Loucy (cell line): ENCODE measurements around the gene CNTN4.

Experiments used
- H2AFZ ChIP-seq: fragments of 200-600 bp; sonication (generic); 2 replicates; pipeline ENCODE4 v1.6.0; 2016; ENCODE audit warnings: antibody characterized with exemption, mild to moderate bottlenecking, low read length, moderate library complexity
- H3F3A ChIP-seq: fragments of 200-600 bp; 2 replicates; pipeline ENCODE4 v1.6.0; 2016; ENCODE audit warnings: antibody characterized with exemption, low read depth, mild to moderate bottlenecking
- H3K27me3 ChIP-seq: fragments of 200-600 bp; sonication (generic); 2 replicates; pipeline ENCODE4 v1.6.1; 2014; ENCODE audit warnings: low read length, mild to moderate bottlenecking; ENCODE audit not compliant: insufficient read depth, poor library complexity, severe bottlenecking
- H3K36me3 ChIP-seq: fragments of 200-600 bp; sonication (generic); 2 replicates; pipeline ENCODE4 v1.6.1; 2016; ENCODE audit warnings: low read length; ENCODE audit not compliant: insufficient read depth
- H3K4me1 ChIP-seq: fragments of 200-600 bp; sonication (generic); 2 replicates; pipeline ENCODE4 v1.5.1; 2014; ENCODE audit warnings: low read length, mild to moderate bottlenecking; ENCODE audit not compliant: insufficient read depth, poor library complexity, severe bottlenecking
- H3K4me2 ChIP-seq: fragments of 200-600 bp; sonication (generic); 2 replicates; pipeline ENCODE4 v1.6.0; 2014; ENCODE audit warnings: antibody characterized with exemption, low read length, low read depth, mild to moderate bottlenecking; ENCODE audit not compliant: poor library complexity, severe bottlenecking
- H3K4me3 ChIP-seq: fragments of 200-600 bp; sonication (generic); 2 replicates; pipeline ENCODE4 v1.5.1; 2014; ENCODE audit warnings: low read length, mild to moderate bottlenecking, mixed read lengths; ENCODE audit not compliant: poor library complexity, severe bottlenecking
- H3K79me2 ChIP-seq: fragments of 200-600 bp; sonication (generic); 2 replicates; pipeline ENCODE4 v1.6.1; 2014; ENCODE audit warnings: low read length; ENCODE audit not compliant: insufficient read depth
- H3K9ac ChIP-seq: fragments of 200-600 bp; sonication (generic); 2 replicates; pipeline ENCODE4 v1.6.0; 2014; ENCODE audit warnings: mild to moderate bottlenecking, low read depth, low read length, moderate library complexity; ENCODE audit not compliant: poor library complexity, severe bottlenecking
- H3K9me2 ChIP-seq: fragments of 200-600 bp; sonication (generic); replicated peaks from 2 replicates; pipeline ENCODE4 v1.6.1; 2016; ENCODE audit warnings: low read depth, low read length, mixed read lengths
- H3K9me3 ChIP-seq: fragments of 200-600 bp; sonication (generic); 2 replicates; pipeline ENCODE4 v1.6.1; 2014; ENCODE audit warnings: mild to moderate bottlenecking, antibody characterized with exemption, low read length, low read depth; ENCODE audit not compliant: insufficient read depth
- H4K20me1 ChIP-seq: fragments of 200-600 bp; sonication (generic); 2 replicates; pipeline ENCODE4 v1.6.0; 2014; ENCODE audit warnings: antibody characterized with exemption, low read length, mild to moderate bottlenecking; ENCODE audit not compliant: insufficient read depth, poor library complexity, severe bottlenecking
- EZH2phosphoT487 ChIP-seq: fragments of 200-600 bp; IDR thresholded peaks from 2 replicates; pipeline ENCODE4 v1.6.1; 2018; ENCODE audit warnings: antibody characterized with exemption, mild to moderate bottlenecking, moderate library complexity, borderline replicate concordance
- TF ChIP-seq, protein P1 (sequence below): fragments of 200-600 bp; sonication (generic); conservative IDR thresholded peaks from 2 replicates; pipeline ENCODE4 v1.5.1; 2014; ENCODE audit warnings: mild to moderate bottlenecking, antibody characterized with exemption, low read length

The CNTN4 gene

GRCh38 chr3:2863127-2863526 lies 764.5 kb downstream of the CNTN4 start:
- Histone ChIP-seq H3K9me3 (0 out of 2 replicates have a peak, but pooled peaks cover 6% of the 10 kb centered on the region), H3K36me3 (no peaks in the 10 kb centered on the region), H3K4me2 (no peak overlapping the region), H3K79me2 (no peaks in the 10 kb centered on the region), H4K20me1 (no peaks in the 10 kb centered on the region), H3K4me3 (no peak overlapping the region), H3K4me1 (no peaks in the 10 kb centered on the region), H3K27me3 (no peaks in the 10 kb centered on the region), H3K9me2 (0 out of 2 replicates have a peak, but pooled peaks cover 4% of the 10 kb centered on the region), H3F3A (no peaks in the 10 kb centered on the region), H3K9ac (no peak overlapping the region), H2AFZ (no peak overlapping the region)
- no peak for TF ChIP-seq EZH2phosphoT487
- TF ChIP-seq, protein P1, sequence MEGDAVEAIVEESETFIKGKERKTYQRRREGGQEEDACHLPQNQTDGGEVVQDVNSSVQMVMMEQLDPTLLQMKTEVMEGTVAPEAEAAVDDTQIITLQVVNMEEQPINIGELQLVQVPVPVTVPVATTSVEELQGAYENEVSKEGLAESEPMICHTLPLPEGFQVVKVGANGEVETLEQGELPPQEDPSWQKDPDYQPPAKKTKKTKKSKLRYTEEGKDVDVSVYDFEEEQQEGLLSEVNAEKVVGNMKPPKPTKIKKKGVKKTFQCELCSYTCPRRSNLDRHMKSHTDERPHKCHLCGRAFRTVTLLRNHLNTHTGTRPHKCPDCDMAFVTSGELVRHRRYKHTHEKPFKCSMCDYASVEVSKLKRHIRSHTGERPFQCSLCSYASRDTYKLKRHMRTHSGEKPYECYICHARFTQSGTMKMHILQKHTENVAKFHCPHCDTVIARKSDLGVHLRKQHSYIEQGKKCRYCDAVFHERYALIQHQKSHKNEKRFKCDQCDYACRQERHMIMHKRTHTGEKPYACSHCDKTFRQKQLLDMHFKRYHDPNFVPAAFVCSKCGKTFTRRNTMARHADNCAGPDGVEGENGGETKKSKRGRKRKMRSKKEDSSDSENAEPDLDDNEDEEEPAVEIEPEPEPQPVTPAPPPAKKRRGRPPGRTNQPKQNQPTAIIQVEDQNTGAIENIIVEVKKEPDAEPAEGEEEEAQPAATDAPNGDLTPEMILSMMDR: no peak

- Histone ChIP-seq H3K9me2 (no peaks in the 10 kb centered on the region), H3K9me3 (no peaks in the 10 kb centered on the region), H3K27me3 (no peaks in the 10 kb centered on the region), H3K36me3 (no peaks in the 10 kb centered on the region), H3K4me1 (no peaks in the 10 kb centered on the region), H4K20me1 (no peaks in the 10 kb centered on the region), H3F3A (no peaks in the 10 kb centered on the region), H3K9ac (no peak overlapping the region), H3K4me3 (no peak overlapping the region), H3K79me2 (no peaks in the 10 kb centered on the region), H3K4me2 (no peak overlapping the region), H2AFZ (no peak overlapping the region)
- no peak for TF ChIP-seq EZH2phosphoT487
- TF ChIP-seq, protein P1: no peak
These were observed 771.2 kb downstream of the CNTN4 start for GRCh38 chr3:2869905-2870304.

GRCh38 chr3:2870724-2871333 lies 772.2 kb downstream of the CNTN4 start:
- H3F3A ChIP-seq: no peaks in the 10 kb centered on the region
- no peaks in the 10 kb centered on the region for H3K27me3 ChIP-seq
- H4K20me1 ChIP-seq: no peaks in the 10 kb centered on the region
- no peak overlapping the region for H3K9ac ChIP-seq
- H3K4me3 ChIP-seq: no peak overlapping the region
- no peaks in the 10 kb centered on the region for H3K79me2 ChIP-seq
- no peak overlapping the region for H3K4me2 ChIP-seq
- H3K4me1 ChIP-seq: no peaks in the 10 kb centered on the region
- no peaks in the 10 kb centered on the region for H3K9me2 ChIP-seq
- H3K36me3 ChIP-seq: no peaks in the 10 kb centered on the region
- H3K9me3 ChIP-seq: 0 out of 2 replicates have a peak, but pooled peaks cover 2% of the 10 kb centered on the region
- TF ChIP-seq, protein P1: no peak
- TF ChIP-seq EZH2phosphoT487: no peak
- no peak overlapping the region for H2AFZ ChIP-seq
